Measurements from ENCODE around the gene DCUN1D1.

The DCUN1D1 gene

DNA sequence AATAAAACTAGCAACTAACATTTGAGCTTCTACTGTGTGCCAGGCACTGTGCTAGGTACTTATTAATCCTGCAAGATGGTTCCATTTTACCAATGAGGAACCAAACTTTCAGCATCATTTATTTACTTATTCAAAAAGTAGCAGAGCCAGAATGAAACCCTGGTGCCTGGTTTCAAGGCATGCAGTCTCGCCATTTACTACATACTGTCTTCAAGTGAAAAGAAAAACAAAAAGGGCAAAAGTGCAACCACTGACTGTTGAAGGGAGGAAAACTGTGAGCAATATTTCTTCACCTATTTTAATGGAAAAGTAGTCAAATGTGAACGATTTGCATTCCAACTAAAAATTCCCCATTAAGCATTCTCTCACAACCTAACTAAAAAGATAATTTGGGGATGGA, 8.7 kb downstream of the DCUN1D1 start:
- no peak for DNase-seq

DNA sequence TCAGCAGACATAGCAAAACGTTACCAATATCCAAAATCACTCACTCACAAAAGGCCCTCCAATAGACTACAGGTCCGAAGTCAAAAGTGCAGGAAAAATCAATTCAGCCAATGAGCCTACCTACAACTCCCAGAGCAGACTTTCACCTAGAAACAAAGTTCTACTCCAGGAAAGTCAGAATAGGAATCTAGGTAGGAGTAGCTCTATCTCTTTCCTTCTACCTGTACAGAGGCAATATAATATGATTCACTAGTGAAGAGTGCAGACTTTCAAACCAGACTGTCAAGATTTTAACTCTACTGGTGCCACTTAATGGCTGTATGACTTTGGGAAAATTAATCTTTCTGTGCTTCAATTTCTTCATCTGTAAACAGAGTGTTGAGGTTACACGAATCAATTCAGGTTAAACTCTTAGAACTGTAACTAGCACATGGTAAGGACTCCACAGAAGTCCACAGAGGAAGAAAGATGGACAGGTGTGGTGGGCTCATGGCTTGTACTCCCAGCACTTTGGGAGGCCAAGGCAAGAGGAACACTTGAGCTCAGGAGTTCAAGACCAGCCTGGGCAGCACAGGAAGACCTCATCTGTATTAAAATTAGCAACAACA, 9.4 kb downstream of the DCUN1D1 start:
- DNase-seq: no peak

DNA sequence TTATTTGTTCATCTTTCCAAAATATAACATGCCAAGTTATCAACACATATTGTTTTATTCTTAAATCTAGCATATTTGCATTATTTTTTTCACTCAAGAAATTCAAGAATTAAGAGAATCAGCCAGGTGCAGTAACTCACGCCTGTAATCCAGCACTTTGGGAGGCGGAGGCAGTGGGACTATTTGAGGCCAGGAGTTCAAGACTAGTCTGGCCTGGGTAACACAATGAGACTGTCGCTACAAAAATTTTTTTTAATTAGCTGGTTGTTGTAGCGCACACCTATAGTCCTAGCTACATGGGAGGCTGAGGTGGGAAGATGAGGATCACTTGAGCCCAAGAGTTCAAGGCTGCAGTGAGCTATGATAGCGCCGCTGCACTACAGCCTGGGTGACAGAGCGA, 10.5 kb downstream of the DCUN1D1 start:
- DNase-seq: no peak

GRCh38 chr3:182969277-182969676, 11.1 kb downstream of the DCUN1D1 start:
- DNase-seq: no peak

DNA sequence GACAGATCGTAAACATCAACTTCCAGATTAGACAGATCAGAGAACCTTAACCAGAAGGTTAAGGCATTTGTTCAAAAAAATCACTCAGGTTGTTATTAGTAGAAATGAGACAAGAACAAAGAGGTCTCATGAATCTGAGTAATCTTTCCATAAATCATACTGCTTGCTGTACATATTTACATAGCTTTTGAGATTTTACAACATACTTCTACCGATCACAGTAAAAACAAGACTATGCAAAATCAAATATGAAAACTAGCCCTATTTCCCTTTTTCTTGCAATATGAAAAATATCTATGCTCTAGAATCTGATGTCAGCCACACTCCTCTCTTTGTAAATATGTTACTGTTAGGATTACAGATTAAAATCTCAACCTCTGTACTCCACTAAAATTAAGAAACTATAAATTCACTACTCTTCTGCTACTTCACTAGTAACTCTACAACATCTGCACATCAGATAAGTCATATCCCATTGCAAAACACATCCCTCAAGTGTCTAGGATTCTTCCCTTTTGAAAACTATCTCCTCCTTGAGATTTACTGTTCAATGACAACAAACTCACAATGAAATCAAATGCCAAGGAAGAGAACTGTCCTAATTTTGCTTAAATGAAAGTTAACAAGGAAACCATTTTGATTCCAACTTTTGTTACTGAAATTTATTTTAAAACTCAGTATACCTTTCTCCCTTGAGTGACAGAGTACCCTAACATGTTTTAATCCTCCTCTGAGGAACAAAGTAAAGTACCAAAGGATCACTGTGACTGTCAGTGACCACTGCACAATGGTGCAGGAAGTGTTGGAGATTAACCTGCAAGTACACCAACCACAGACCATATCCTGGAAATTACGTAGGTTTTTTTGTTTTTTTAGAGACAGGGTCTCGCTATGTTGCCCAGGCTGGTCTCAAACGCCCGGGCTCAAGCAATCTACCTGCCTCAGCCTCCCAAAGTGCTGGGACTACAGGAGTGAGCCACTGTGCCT, 12.8 kb downstream of the DCUN1D1 start:
- no peak for DNase-seq

GRCh38 chr3:182965861-182966366, 14.4 kb downstream of the DCUN1D1 start:
- DNase-seq: no peak

DNA sequence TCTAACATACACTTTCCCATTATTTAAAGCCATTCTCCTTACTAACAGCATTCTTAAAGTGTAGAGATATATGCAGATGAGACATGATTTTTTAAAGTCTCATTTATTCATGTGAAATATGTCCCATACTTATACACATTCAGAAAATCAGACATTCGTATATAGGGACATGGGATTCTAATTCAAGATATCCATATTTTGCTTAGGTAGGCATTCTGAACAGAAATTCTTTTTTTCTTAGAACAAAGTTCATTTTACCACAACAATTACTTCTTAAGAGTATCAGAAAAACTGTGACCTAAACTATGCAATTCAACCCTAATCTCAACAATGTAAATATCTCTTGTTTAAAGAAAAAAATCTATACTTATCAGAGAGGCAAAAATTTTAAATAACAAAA, 16.2 kb downstream of the DCUN1D1 start:
- DNase-seq: no peak

DNA sequence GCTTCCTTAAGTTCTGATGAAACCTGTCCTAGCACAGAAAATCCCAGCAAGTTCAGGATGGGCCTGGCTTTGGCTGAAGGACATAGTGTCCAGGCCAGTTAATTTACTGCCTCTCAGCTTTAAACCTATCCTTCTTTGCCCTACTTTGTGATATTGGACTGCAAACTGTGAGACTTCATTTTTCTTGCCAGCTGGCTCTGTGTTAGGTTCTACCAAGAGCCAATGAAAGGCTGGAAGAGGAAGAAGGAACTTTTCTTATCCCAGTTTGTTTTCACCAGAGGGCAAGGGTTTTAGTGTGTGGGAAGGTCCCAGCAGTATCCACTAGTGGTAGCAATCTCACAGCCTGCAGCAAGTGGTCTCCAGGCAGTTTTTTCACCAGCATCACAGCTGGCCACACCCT, 18.2 kb downstream of the DCUN1D1 start:
- DNase-seq: no peak

DNA sequence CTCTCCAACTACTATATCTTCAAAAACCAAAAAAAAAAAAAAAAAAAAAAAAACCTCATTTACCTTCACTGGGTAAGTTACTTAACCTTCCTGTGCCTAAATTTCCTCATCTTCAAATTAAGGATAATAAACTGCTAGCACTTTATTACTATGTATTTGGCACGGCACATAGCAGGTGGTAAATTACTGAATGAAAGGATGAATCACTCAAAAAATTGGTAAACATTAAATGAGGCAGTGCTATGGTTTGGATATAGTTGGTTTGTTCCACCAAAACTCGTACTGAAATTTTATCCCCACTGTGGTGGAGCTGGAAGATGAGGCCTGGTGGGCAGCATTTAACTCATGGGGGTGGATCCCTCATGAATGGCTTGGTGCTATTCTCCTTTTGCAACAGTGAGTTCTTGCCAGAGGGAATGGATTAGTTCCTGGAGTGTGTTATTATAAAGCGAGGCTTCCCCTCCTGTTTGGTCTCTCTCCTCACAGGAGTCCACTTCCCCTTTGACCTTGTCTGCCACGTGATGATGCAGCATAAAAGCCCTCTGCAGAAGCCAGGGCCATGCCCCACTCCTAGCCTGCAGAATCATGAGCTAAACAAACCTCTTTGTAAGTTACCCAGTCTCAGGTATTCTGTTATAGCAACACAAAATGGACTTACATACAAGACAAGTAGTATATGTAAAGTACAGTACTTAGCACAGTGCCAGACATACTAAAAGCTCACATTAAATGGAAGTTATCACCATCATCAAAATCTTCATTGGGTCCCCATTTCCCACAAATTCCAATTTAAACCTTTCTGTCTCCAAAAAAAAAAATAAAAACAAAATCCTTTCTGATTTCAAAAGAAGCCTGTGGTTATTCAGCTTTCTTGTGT, 20.6 kb downstream of the DCUN1D1 start:
- no peak for DNase-seq

- no peak for DNase-seq
Observed at GRCh38 chr3:182957676-182958266, 22.6 kb downstream of the DCUN1D1 start.

GRCh38 chr3:182957226-182957625, 23.1 kb downstream of the DCUN1D1 start:
- DNase-seq: no peak

DNA sequence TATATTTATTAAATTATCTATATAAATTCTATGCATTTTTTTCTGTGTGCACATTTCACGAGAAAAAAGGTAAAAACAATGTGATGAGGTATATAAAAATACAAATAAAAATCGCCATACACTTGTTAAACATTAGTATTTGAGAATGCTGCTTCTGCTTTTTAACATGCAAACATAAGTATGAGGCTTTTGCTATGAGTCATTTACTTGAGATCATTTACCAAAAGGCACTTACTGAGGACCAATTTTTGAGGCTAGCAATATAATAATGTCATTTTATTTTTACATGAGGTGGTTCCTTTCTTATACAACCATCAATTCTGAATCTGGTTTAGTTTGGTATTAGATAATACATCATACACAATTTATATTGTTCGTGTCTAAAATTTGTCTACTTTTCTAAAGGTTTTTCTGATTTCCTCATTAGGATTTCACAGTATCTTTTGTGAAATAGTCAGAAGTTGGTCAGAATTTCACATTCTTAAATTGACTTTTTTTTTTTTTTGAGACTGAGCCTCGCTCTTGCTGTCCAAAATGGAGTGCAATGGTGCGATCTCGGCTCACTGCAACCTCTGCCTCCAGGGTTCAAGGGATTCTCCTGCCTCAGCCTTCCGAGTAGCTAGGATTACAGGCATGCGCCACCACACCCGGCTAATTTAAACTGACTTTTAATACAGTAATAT, 25.6 kb downstream of the DCUN1D1 start:
- no peak for DNase-seq

DNA sequence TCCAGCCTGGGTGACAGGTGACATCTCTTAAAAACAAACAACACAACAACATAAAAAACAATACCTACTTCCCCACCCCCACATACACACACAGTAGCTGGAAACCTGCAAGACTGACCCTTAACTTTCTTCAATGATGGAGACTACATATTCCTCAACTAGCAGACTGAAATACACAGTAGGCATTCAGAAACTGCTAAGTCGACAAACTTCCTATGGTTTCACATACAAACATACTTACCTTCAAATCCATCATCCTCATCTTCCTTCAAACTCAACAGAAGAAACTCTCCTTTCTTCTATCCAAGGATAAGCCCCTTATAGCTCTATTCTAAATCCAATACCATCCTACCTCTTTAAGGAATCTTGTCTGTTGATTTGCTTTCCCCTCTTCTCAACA, 30.6 kb downstream of the DCUN1D1 start:
- no peak for DNase-seq

- DNase-seq: no peak
Observed at GRCh38 chr3:182948305-182948704, 32.0 kb downstream of the DCUN1D1 start.

GRCh38 chr3:182947888-182948287, 32.5 kb downstream of the DCUN1D1 start:
- no peak for DNase-seq

GRCh38 chr3:182941719-182942118, 38.6 kb downstream of the DCUN1D1 start:
- no peak for DNase-seq

- DNase-seq: no peak
Observed at GRCh38 chr3:182940266-182940808, 40.0 kb downstream of the DCUN1D1 start.

DNA sequence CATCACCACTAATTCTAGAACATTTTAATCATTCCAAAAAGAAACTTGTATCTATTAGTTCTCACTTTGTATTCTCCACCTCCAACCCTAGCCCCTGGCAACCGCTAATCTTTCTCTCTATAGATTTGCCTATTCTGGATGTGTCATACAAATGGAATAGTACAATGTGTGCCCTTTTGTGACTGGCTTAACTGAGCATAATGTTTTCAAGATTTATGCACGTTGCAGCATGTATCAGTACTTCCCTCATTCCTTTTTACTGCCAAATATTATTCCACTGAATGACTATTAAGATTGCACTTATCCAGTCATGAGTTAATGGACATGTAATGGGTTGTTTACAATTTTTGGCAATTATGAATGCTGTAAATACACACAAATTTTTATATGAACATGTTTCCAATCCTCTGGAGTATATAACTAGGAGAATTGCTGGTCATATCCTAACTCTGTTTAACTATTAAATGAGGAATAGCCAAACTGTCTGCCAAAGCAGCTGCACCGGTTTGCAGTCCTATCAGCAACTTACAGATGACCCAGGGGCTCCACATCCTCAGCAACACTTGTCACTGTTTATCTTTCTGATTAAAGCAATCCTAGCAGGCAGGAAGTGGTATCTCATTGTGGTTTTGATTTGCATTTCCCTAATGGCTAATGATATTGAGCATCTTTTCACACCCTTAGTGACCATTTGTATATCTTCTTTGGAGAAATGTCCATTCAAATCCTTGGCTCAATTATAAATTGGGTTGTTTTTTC, 42.9 kb downstream of the DCUN1D1 start:
- DNase-seq: no peak

DNA sequence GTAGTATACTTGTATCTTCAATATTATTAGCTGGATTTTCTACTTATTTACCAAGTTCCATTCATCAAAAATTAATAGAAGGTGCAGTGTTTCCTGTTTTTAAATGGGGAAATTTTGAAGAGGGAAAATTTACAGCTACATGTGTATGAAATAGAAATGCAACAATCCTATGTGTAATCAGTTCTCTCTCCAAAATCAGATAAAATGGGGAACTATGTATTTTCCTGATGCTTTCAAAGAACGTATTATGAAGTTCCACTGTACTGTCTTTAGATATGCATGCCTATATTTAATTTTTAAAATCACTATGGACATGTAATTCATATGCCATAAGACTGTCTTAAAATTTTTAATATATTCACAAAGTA, 43.4 kb downstream of the DCUN1D1 start:
- DNase-seq: no peak

GRCh38 chr3:182936239-182936917, 44.0 kb downstream of the DCUN1D1 start:
- no peak for DNase-seq
